H9 (cell line): ENCODE results near the gene GNAS-AS1. TPM values are rescaled to one million over a fixed set of nuclear protein-coding genes. Genes with fewer than 3 reads are reported as not detected.

Source experiments
- DNase-seq: peaks from one replicate; pipeline ENCODE4 v3.0.0-alpha.2; 2017
- H2AFZ ChIP-seq: one replicate; pipeline ENCODE4 v1.6.1; 2013; ENCODE audit warnings: mild to moderate bottlenecking, low read length, control low read depth, moderate library complexity
- H2AK5ac ChIP-seq: 2 replicates; pipeline ENCODE4 v1.6.1; 2013; ENCODE audit warnings: low read length, control low read depth, mixed read lengths; ENCODE audit not compliant: insufficient read length
- H2BK120ac ChIP-seq: one replicate; pipeline ENCODE4 v1.6.1; 2013; ENCODE audit warnings: low read depth, mild to moderate bottlenecking, low read length, control low read depth, inconsistent platforms; ENCODE audit not compliant: poor library complexity, severe bottlenecking
- H2BK12ac ChIP-seq: 2 replicates; pipeline ENCODE4 v1.6.1; 2013; ENCODE audit warnings: low read length, control low read depth, mixed read lengths, low read depth; ENCODE audit not compliant: insufficient read length
- H2BK15ac ChIP-seq: 2 replicates; pipeline ENCODE4 v1.6.1; 2013; ENCODE audit warnings: low read depth, low read length, control low read depth
- H2BK20ac ChIP-seq: one replicate; pipeline ENCODE4 v1.6.1; 2013; ENCODE audit warnings: low read depth, mild to moderate bottlenecking, low read length, control low read depth, inconsistent platforms; ENCODE audit not compliant: poor library complexity, severe bottlenecking
- H2BK5ac ChIP-seq: 2 replicates; pipeline ENCODE4 v1.6.1; 2013; ENCODE audit warnings: low read length, control low read depth, mixed read lengths; ENCODE audit not compliant: insufficient read length
- H3K14ac ChIP-seq: 2 replicates; pipeline ENCODE4 v1.6.1; 2013; ENCODE audit warnings: low read length, control low read depth; ENCODE audit not compliant: insufficient read depth
- H3K18ac ChIP-seq: 2 replicates; pipeline ENCODE4 v1.6.1; 2013; ENCODE audit warnings: low read depth, mild to moderate bottlenecking, mixed read lengths, low read length, control low read depth; ENCODE audit not compliant: insufficient read length
- H3K23ac ChIP-seq: 2 replicates; pipeline ENCODE4 v1.6.1; 2013; ENCODE audit warnings: low read length, control low read depth, mixed read lengths, low read depth; ENCODE audit not compliant: insufficient read length
- H3K23me2 ChIP-seq: 2 replicates; pipeline ENCODE4 v1.6.1; 2013; ENCODE audit warnings: low read depth, mild to moderate bottlenecking, mixed read lengths, low read length, control low read depth; ENCODE audit not compliant: insufficient read length, poor library complexity, severe bottlenecking
- H3K27ac ChIP-seq: 2 replicates; pipeline ENCODE4 v1.5.1; 2013; ENCODE audit warnings: low read length, control low read depth, mixed read lengths, low read depth; ENCODE audit not compliant: insufficient read length
- H3K27me3 ChIP-seq: 2 replicates; pipeline ENCODE4 v1.6.1; 2013; ENCODE audit warnings: low read length, control low read depth, inconsistent platforms; ENCODE audit not compliant: insufficient read depth
- H3K4ac ChIP-seq: 2 replicates; pipeline ENCODE4 v1.6.1; 2013; ENCODE audit warnings: low read depth, mild to moderate bottlenecking, control low read depth, inconsistent platforms, low read length, moderate library complexity
- H3K4me1 ChIP-seq: 2 replicates; pipeline ENCODE4 v1.6.1; 2013; ENCODE audit warnings: low read length, control low read depth, inconsistent platforms; ENCODE audit not compliant: insufficient read depth
- H3K4me2 ChIP-seq: 2 replicates; pipeline ENCODE4 v1.6.1; 2013; ENCODE audit warnings: low read length, control low read depth, mixed read lengths; ENCODE audit not compliant: insufficient read length, insufficient read depth
- H3K56ac ChIP-seq: 2 replicates; pipeline ENCODE4 v1.6.1; 2013; ENCODE audit warnings: low read depth, mild to moderate bottlenecking, mixed read lengths, low read length, control low read depth; ENCODE audit not compliant: insufficient read length
- H3K79me1 ChIP-seq: 2 replicates; pipeline ENCODE4 v1.6.1; 2013; ENCODE audit warnings: low read depth, mild to moderate bottlenecking, moderate library complexity, low read length, control low read depth, inconsistent platforms; ENCODE audit not compliant: insufficient read depth, poor library complexity, severe bottlenecking
- H3K79me2 ChIP-seq: 2 replicates; pipeline ENCODE4 v1.6.1; 2013; ENCODE audit warnings: low read length, control low read depth, inconsistent platforms; ENCODE audit not compliant: insufficient read depth
- H3K9ac ChIP-seq: 2 replicates; pipeline ENCODE4 v1.6.1; 2013; ENCODE audit warnings: low read length, control low read depth, mixed read lengths; ENCODE audit not compliant: insufficient read length; ENCODE audit errors: extremely low read depth
- H3K9me3 ChIP-seq: one replicate; pipeline ENCODE4 v1.6.1; 2013; ENCODE audit warnings: low read depth, low read length, inconsistent platforms; ENCODE audit not compliant: control insufficient read depth
- H3T11ph ChIP-seq: one replicate; pipeline ENCODE4 v1.6.1; 2013; ENCODE audit warnings: mild to moderate bottlenecking, low read length, control low read depth, inconsistent platforms
- H4K20me1 ChIP-seq: one replicate; pipeline ENCODE4 v1.6.1; 2013; ENCODE audit not compliant: control insufficient read depth, insufficient read length, insufficient read depth
- H4K5ac ChIP-seq: 2 replicates; pipeline ENCODE4 v1.6.1; 2013; ENCODE audit warnings: low read depth, mild to moderate bottlenecking, mixed read lengths, low read length, control low read depth; ENCODE audit not compliant: insufficient read length
- H4K8ac ChIP-seq: replicated peaks from 2 replicates; pipeline ENCODE4 v1.6.1; 2013; ENCODE audit warnings: low read length, control low read depth, mixed read lengths, low read depth; ENCODE audit not compliant: insufficient read length
- H4K91ac ChIP-seq: 2 replicates; pipeline ENCODE4 v1.6.1; 2013; ENCODE audit warnings: low read depth, mild to moderate bottlenecking, moderate library complexity, mixed read lengths, low read length, control low read depth; ENCODE audit not compliant: insufficient read length
- H3K27ac Mint-ChIP-seq, 3 experiments: 2 replicates in 2 of 3; 3 replicates in 1 of 3; pipeline ENCODE4 v1.8.0; 2020 to 2021; ENCODE audit warnings: mixed read lengths in 3 of 3, mild to moderate bottlenecking in 1 of 3, moderate library complexity in 1 of 3
- H3K27me3 Mint-ChIP-seq: 2 replicates; pipeline ENCODE4 v1.8.0; 2021; ENCODE audit warnings: low read depth, mild to moderate bottlenecking, moderate library complexity, mixed read lengths
- H3K36me3 Mint-ChIP-seq, 3 experiments: 2 replicates in 2 of 3; 3 replicates in 1 of 3; pipeline ENCODE4 v1.8.0; 2020 to 2021; ENCODE audit warnings: low read depth in 3 of 3, mixed read lengths in 3 of 3; ENCODE audit not compliant: insufficient read depth in 1 of 3
- H3K4me1 Mint-ChIP-seq, 2 experiments: 2 replicates each; pipeline ENCODE4 v1.8.0; 2020; ENCODE audit warnings: mixed read lengths in 2 of 2
- H3K4me3 Mint-ChIP-seq, 2 experiments: 2 replicates in 1 of 2; 3 replicates in 1 of 2; pipeline ENCODE4 v1.8.0; 2020 to 2021; ENCODE audit warnings: mild to moderate bottlenecking in 2 of 2, mixed read lengths in 2 of 2, moderate library complexity in 1 of 2
- H3K9me3 Mint-ChIP-seq, 2 experiments: 2 replicates in 1 of 2; 3 replicates in 1 of 2; pipeline ENCODE4 v1.8.0; 2020; ENCODE audit warnings: mild to moderate bottlenecking in 2 of 2, mixed read lengths in 2 of 2, moderate library complexity in 1 of 2
- WGBS: extraction: QIAGEN DNeasy Blood & Tissue Kit; methylation state at CpG from one replicate; pipeline ENCODE4 v1.1.7; 2013; ENCODE audit warnings: missing lambda C conversion rate, low lambda C conversion rate, mixed read lengths; ENCODE audit not compliant: insufficient read length; ENCODE audit errors: extremely low coverage; 5-methylcytosine and 5-hydroxymethylcytosine counted together
- total RNA-seq: library from RNA; stranded (reverse); gene quantifications from 2 replicates; pipeline ENCODE4 v1.2.1, GENCODE V29; 2021
- TF ChIP-seq, protein P1 (sequence below): fragments of 200-600 bp; sonication (generic); conservative IDR thresholded peaks from 3 replicates; pipeline ENCODE4 v1.8.0; 2021; ENCODE audit warnings: antibody characterized with exemption, mild to moderate bottlenecking

The GNAS-AS1 gene
- total RNA-seq, 1 experiment from 2014 or later = 11.3 TPM

DNA sequence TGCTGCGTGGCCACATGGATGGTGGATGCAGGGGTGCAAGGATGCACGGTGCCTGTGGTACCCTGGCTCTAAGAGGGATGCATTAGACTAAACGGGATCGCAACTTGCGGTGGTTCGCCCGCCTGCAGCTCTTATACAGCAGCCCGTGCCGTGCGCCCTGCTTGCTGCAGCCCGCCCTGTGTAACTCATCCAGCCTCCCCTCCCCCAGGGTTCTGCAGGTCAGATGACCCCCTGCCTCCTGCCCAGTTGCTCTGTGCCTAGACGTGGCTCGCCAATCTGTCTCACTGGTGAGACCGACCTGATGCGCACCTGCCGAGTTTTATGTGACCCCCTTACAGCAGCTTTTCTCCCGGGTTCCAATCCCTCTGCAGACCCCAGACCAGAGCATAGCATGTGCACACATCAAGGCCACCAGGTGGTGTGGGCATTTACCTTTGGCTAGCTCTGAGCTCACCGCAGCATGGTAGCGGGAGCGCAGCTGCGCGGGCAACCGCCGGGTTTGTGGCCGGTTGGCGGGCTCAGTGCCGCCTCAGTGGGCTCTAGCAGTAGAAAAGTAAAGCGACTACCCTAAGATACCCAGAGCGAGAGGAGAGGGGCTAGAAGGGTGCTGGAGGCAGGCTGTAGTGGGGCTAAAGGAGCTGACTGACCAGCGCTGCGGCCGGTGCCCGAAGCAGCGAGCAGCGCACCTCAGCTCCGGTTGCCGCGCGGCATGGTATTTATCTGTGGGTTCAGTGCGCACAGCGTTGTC lies 693 bp upstream of the GNAS-AS1 start:
- Histone ChIP-seq H2BK12ac (no peak overlapping the region), H3K4me2 (peak overlapping the region; percentile 71), H3K79me1 (no peaks in the 10 kb centered on the region), H4K5ac (no peak overlapping the region), H4K20me1 (no peaks in the 10 kb centered on the region), H3K14ac (no peak overlapping the region), H3T11ph (no peak overlapping the region), H2BK120ac (no peak overlapping the region), H2AK5ac (no peak overlapping the region), H2AFZ (no peak overlapping the region), H3K4ac (no peak overlapping the region), H3K56ac (no peak overlapping the region), H3K9me3 (no peaks in the 10 kb centered on the region), H3K27ac (no peak overlapping the region), H3K23me2 (peaks cover 33% of the 10 kb centered on the region), H3K18ac (no peak overlapping the region), H3K9ac (peak overlapping the region; percentile 42), H3K27me3 (peaks cover 31% of the 10 kb centered on the region; the same call in 1 of the 2 replicates), H4K8ac (no peak overlapping the region), H2BK20ac (no peak overlapping the region), H2BK5ac (no peak overlapping the region), H4K91ac (no peak overlapping the region), H2BK15ac (no peak overlapping the region), H3K79me2 (peaks cover 32% of the 10 kb centered on the region; the same call in 1 of the 2 replicates), H3K23ac (no peak overlapping the region), H3K4me1 (peaks cover 2% of the 10 kb centered on the region; the same call in 1 of the 2 replicates)
- peaks cover 60% of the 10 kb centered on the region for H3K27me3 Mint-ChIP-seq
- H3K36me3 Mint-ChIP-seq = peaks cover 29 to 52% (median 39%) of the 10 kb centered on the region in 3 experiments
- peak overlapping the region; percentile 92 to 94 for H3K4me3 Mint-ChIP-seq
- peak; percentile 68 for DNase-seq
- H3K4me1 Mint-ChIP-seq = peaks cover 54 to 64% of the 10 kb centered on the region in 2 experiments
- TF ChIP-seq, protein P1, sequence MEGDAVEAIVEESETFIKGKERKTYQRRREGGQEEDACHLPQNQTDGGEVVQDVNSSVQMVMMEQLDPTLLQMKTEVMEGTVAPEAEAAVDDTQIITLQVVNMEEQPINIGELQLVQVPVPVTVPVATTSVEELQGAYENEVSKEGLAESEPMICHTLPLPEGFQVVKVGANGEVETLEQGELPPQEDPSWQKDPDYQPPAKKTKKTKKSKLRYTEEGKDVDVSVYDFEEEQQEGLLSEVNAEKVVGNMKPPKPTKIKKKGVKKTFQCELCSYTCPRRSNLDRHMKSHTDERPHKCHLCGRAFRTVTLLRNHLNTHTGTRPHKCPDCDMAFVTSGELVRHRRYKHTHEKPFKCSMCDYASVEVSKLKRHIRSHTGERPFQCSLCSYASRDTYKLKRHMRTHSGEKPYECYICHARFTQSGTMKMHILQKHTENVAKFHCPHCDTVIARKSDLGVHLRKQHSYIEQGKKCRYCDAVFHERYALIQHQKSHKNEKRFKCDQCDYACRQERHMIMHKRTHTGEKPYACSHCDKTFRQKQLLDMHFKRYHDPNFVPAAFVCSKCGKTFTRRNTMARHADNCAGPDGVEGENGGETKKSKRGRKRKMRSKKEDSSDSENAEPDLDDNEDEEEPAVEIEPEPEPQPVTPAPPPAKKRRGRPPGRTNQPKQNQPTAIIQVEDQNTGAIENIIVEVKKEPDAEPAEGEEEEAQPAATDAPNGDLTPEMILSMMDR = 0 out of 3 replicates have a peak, but pooled peaks have one; percentile 12
- WGBS = no CpG with 5 or more reads among the region's 41 CpGs
- H3K27ac Mint-ChIP-seq = peak overlapping the region in 1 of 3 experiments; percentile 88; a peak in 2 of 7 replicates
- peaks cover 14 to 19% of the 10 kb centered on the region in 2 experiments for H3K9me3 Mint-ChIP-seq
